HEK293 (cell line): ENCODE data around the gene RPL4.
"Not testable (repeated sequence)": the region's sequence is repeated elsewhere in the genome, so short reads cannot be mapped to it uniquely, and the experiment has no call there.

ENCODE experiments used
- CTCF ChIP-seq: fragments of 450-650 bp; formaldehyde crosslinking; IDR thresholded peaks from 2 replicates; pipeline ENCODE4 v1.5.1; 2016; ENCODE audit warnings: missing biosample characterization, missing genetic modification characterization
- IKZF3 ChIP-seq: fragments of 450-650 bp; IDR thresholded peaks from 2 replicates; pipeline ENCODE4 v1.5.0; 2018; ENCODE audit warnings: missing biosample characterization, mild to moderate bottlenecking, missing genetic modification characterization, moderate library complexity
- REST ChIP-seq: fragments of 450-650 bp; formaldehyde crosslinking; IDR thresholded peaks from 2 replicates; pipeline ENCODE4 v1.5.1; 2016; ENCODE audit warnings: missing biosample characterization, missing genetic modification characterization
- ZBTB48 ChIP-seq: fragments of 450-650 bp; formaldehyde crosslinking; IDR thresholded peaks from 2 replicates; pipeline ENCODE4 v1.5.1; 2016; ENCODE audit warnings: missing biosample characterization, missing genetic modification characterization
- ZNF10 ChIP-seq: fragments of 450-650 bp; formaldehyde crosslinking; IDR thresholded peaks from 2 replicates; pipeline ENCODE4 v1.5.1; 2017; ENCODE audit warnings: missing biosample characterization, missing genetic modification characterization
- ZNF2 ChIP-seq: fragments of 450-650 bp; formaldehyde crosslinking; IDR thresholded peaks from 2 replicates; pipeline ENCODE4 v1.5.1; 2016; ENCODE audit warnings: missing biosample characterization, missing genetic modification characterization
- ZNF37A ChIP-seq: fragments of 450-650 bp; IDR thresholded peaks from 2 replicates; pipeline ENCODE4 v1.5.1; 2018; ENCODE audit warnings: missing biosample characterization, missing genetic modification characterization
- ZNF510 ChIP-seq: fragments of 450-650 bp; formaldehyde crosslinking; IDR thresholded peaks from 2 replicates; pipeline ENCODE4 v1.5.1; 2018; ENCODE audit warnings: mild to moderate bottlenecking, missing genetic modification characterization, missing biosample characterization; ENCODE audit not compliant: insufficient replicate concordance
- ZNF555 ChIP-seq: fragments of 450-650 bp; formaldehyde crosslinking; conservative IDR thresholded peaks from 2 replicates; pipeline ENCODE4 v1.5.1; 2017; ENCODE audit warnings: missing biosample characterization, mild to moderate bottlenecking, missing genetic modification characterization, inconsistent platforms
- ZNF785 ChIP-seq: fragments of 450-650 bp; formaldehyde crosslinking; IDR thresholded peaks from 2 replicates; pipeline ENCODE4 v1.5.1; 2016; ENCODE audit warnings: missing biosample characterization, missing genetic modification characterization
- ZNF843 ChIP-seq: fragments of 450-650 bp; formaldehyde crosslinking; IDR thresholded peaks from 2 replicates; pipeline ENCODE4 v1.5.1; 2016; ENCODE audit warnings: missing biosample characterization, missing genetic modification characterization
- TF ChIP-seq, protein P1 (sequence below): fragments of 450-650 bp; formaldehyde crosslinking; IDR thresholded peaks from 2 replicates; pipeline ENCODE4 v1.5.1; 2016; ENCODE audit warnings: missing biosample characterization, missing genetic modification characterization

GRCh38 chr15:66465294-66465693 is 39.4 kb downstream of the RPL4 start:
- TF ChIP-seq REST (tag by site-specific recombination); ZNF555; ZNF10 (tag by site-specific recombination); ZNF510 (tag by site-specific recombination); ZNF37A (tag by site-specific recombination); IKZF3 (tag by site-specific recombination); ZBTB48 (tag by site-specific recombination); CTCF (tag by site-specific recombination); ZNF785; ZNF2 (tag by site-specific recombination); ZNF843 (tag by site-specific recombination): not testable (repeated sequence)
- TF ChIP-seq, protein P1, sequence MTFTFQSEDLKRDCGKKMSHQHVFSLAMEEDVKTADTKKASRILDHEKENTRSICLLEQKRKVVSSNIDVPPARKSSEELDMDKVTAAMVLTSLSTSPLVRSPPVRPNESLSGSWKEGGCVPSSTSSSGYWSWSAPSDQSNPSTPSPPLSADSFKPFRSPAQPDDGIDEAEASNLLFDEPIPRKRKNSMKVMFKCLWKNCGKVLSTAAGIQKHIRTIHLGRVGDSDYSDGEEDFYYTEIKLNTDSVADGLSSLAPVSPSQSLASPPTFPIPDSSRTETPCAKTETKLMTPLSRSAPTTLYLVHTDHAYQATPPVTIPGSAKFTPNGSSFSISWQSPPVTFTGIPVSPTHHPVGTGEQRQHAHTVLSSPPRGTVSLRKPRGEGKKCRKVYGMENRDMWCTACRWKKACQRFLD (tag by site-specific recombination): not testable (repeated sequence)
